SHP77 (cell line): ENCODE data around the gene SNX13.

Experiments
- DNase-seq, 2 experiments: peaks; one replicate each; lab custom pipeline; 2025; lab: John Stamatoyannopoulos, UW

SNX13 gene

DNA sequence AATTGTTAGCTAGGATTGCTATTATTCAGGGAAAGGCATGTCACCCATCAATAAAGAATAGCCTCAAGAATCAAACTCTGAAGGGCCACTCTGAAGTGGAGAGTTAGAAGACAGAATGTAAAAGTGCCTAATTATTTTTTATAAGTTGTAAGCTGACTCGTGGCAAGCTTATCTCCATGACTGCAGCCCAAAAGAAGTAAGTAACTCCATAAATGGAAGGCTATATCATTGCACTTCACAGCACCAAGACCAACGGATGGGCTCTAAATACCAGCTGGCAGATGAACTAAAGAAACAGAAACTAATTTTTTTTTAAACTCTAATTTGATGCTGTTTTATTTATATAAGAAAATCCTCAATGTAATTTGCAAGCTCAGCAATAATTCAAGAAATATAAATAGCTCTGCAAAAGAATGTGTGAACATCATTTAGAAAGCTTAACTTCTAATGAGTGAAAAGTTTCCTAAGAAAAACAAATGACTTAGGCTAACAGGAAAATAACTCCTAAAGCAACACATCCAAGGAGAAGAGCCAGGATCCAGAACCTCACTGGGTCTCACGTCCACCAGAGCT, 165.5 kb downstream of the SNX13 start:
- DNase-seq = no peak

DNA sequence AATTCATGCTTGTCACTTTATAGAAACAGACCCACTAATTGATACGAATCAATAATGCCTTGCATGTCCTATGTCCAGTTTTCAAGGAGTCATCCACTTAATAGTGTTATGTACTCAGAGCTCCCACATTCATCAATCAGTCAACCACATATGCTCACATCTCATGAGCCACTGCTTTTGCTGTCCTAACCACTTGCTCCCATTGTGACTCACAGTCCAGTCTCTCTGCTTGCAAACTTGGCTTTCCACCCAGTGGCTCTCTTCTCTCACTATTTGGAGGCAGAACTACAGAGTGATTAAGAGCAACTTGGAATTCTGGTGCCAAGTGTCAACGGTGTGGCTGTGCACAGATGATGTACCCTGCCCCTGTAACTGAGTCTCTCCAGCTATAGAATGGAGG, 166.0 kb downstream of the SNX13 start:
- DNase-seq = no peak

DNA sequence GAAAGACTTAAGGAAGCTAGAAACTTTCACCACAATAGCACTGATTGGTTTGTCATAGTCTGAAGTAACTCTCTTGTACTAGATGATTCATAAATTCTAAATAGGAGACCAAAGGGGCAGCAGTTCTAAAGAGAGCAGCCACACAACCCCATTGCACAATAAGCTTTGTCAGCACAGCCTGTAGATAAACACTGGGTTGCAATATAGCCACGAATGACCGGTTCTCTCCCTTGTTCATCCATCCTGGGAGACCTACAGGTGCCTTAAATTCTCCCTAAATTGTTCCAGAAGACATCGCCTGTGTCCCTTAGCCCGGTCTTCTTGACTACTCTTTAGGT, 167.0 kb downstream of the SNX13 start:
- DNase-seq = no peak

DNA sequence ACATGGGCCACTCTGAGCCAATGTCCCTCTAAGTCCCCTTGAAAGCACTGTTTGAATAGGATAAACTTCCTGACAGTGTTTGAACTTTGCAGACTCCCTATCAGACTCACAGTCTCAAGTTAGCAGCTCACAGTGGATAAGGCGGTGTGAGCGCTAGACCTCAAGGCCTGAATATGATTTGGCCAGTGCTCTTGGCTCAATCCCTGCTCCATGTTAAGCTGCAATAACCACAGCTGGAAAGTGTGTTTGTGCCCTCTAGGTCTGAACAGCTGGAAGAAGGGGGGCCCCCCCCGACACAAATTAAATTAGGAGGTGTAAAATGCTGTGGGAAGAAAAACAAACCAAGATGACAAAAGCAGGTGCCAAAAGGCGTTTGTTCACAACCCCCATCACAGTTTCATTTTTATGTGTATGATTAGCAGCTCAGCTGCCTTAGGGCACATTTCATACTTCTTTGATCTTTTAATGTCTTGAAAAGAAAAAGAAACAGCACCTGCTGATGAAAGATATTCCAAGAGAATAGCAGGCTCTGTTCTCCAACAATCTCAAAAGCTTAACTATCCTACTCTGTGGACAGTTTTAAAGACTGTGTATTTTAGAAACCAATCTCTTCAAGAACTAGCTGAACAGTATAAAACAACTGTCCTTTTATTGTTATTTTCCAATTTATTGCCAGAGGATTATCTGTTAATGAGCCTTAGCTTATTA, 167.6 kb downstream of the SNX13 start:
- DNase-seq = no peak

DNA sequence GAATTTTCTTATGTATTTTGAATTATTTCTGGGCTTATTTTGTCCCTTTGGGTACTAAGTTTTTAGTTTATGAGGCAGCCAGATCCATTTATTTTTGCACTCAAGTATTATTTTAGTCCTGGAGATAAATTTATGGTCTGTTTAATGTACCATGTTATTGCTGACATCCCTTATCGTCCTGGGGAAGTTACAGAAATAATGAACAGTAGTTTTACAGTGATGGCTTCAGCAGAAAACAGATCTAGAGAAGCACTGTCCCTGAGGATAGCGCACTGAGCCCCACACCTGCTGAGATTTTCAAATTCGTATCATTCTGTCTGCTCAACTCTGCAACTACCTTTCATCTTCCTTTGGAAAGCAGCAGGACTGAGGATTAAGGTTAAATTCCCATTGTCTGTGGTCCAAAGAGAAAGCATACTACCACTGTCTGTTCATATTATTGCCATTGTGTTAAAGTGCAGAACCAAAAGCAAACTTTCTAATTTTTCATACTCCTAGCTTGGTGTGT, 168.3 kb downstream of the SNX13 start:
- no peak for DNase-seq

DNA sequence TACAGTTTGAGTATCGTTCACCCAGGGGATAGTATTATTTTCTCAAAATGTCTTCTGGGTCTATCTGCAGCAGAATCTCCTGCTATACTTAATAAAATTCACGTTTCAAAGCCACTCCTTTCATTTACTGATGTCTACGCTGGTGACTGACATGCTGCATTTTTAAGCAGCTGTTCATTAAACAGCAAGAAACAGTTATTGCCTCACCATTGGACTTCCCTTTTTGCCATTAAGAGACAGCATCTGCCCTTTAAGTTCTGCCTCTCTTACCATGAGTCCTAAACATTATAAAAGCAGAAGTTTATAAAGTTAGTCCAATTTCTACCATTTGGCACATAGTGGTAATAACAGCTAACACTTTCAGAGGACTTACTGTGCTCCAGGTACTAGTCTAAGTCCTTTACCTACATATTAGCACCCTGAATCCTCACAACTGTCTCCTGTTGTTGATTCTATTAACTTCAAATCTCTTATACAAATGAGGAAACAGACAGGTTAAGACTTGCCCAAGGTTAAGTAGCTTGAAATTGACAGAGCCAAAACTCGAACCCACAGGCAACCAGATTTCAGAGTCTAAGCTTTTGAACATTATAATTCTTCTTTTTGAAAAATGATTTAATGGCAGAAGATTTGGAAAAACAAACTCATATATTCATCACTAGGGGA, 169.5 kb downstream of the SNX13 start:
- DNase-seq = no peak

DNA sequence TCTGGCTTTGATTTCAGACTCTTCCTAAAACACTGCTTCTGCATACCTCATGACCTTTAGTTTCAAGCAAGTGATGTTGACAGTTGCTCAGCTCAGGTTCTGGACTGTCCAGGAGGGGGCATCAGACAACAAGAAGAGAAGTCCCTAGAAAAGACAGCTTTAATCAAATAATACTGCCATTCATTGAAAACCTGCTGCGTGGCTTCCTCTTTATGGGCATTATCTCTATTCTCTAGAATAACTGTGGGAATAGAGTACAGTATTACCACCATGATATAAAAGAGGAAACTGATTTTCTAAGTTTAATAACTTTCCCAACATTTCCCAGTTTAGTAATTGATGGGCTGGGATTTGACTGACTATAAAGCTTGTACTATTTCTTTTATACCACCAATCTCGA, 170.4 kb downstream of the SNX13 start:
- peak; percentile 78 to 79 for DNase-seq

DNA sequence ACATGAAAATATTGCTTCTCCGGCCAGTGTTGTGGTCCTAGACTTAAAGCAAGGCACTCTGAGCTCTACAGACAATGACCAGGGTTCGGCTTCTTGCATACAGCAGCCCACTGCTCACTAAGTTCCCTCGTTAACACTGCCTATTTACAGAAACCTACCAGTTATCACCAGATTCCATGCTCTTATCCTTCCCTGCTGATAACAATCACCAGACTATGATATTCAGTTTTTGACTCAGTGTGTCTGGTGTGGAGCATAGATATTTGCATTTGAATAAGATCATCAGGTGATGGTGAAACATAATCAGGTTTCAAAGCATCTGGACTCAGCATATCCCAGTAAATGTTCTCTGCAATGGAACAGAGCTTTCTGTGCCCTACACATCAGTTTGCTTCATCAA, 182.3 kb downstream of the SNX13 start:
- no peak for DNase-seq

DNA sequence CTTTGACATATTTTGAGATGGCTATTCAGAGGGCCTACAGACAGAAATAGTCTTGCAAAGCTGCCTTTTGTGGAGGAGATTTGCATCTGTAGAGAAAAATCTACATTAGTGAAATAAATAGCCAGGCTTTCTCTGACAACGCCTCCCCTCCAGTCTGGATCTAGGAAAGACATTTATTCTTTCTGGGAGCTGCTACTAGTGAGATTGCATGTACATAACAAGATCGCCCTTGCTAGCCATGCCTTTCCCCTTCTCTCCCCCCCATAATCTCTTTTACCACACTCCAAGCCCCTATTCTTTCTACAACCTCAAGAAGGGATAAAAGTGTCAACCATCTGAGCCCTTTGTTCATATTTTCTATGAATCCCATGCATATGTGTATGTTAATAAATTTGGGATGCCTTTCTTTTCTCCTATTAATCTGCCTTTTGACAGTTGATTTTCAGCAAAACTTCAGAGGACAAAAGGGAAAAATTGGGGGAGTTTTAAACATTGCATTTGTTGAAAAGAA, 194.2 kb downstream of the SNX13 start:
- no peak for DNase-seq

DNA sequence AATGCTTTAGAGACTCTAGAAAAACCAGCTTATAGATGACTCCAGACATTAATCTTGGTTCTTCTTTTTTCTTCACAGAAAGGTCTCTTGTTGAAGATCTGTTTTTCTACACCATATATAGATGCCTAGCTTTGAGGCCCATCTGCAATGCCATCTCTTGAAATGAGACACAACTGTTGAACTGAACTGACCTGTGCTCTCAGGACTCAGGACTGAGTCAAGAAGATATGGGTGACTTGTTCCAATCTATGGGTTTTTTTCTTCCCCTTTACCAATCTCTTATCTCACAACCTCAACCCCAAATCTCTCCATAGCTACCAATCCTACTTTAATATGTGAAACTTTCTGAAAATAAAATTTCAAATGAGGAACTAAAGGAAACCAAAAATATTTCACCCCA, 194.7 kb downstream of the SNX13 start:
- DNase-seq = no peak

DNA sequence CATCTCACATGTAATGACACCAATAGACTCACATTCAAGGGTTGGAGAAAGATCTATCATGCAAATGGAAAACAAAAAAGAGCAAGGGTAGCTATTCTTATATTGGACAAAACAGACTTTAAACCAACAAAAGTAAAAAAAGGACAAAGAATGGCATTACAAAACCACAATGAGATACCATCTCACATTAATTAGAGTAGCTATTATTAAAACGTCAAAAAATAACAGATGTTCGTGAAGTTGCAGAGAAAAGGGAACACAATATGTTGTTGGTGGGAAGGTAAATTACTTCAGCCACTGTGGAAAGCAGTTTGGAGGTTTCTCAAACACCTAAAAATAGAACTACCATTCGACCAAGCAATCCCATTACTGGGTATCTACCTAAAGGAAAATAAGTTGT, 197.0 kb downstream of the SNX13 start:
- no peak for DNase-seq

DNA sequence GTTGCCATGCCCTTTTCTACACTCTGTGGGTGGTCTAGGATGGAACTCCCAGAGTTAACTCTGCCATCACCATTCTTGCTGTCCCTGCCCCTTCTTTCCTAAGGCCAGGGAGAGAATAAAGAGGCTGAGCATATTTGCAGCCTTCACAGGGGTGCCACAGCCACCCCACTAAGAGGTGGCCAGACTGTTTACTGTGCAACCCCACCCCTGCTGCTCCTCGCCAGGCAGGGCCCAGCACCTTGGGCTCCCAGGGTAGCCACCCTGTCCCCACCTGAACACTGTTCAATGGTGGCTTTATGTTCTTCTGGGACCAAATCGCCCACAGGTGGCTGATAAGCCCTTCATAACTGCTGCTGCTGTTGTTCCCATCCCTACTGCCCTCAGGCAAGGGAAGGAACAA, 198.9 kb downstream of the SNX13 start:
- DNase-seq = no peak
